DND-41 (cell line): Measurements from ENCODE around the gene RHEBL1.

Experiments
- CTCF ChIP-seq: IDR thresholded peaks from 2 replicates; pipeline ENCODE4 v1.5.1; 2012; ENCODE audit warnings: borderline replicate concordance, low read length, moderate library complexity, mild to moderate bottlenecking; ENCODE audit not compliant: poor library complexity, severe bottlenecking; ENCODE audit errors: extremely low read depth
- EZH2 ChIP-seq: IDR thresholded peaks from 3 replicates; pipeline ENCODE4 v1.6.1; 2012; ENCODE audit warnings: borderline replicate concordance, low read depth, mild to moderate bottlenecking, moderate library complexity, low read length, inconsistent platforms; ENCODE audit not compliant: severe bottlenecking

GRCh38 chr12:49108958-49109404 is 39.2 kb upstream of the RHEBL1 start:
- no peak for TF ChIP-seq CTCF
- no peak for TF ChIP-seq EZH2
